ENCODE measurements around the gene PYGO2. TPM values are rescaled to one million over a fixed set of nuclear protein-coding genes. Genes with fewer than 3 reads are reported as not detected.
"Not testable (repeated sequence)": the region's sequence is repeated elsewhere in the genome, so short reads cannot be mapped to it uniquely, and the experiment has no call there.

PYGO2 gene
- total RNA-seq, 2 experiments from 2014 or later = 24.2 to 25.1 TPM

DNA sequence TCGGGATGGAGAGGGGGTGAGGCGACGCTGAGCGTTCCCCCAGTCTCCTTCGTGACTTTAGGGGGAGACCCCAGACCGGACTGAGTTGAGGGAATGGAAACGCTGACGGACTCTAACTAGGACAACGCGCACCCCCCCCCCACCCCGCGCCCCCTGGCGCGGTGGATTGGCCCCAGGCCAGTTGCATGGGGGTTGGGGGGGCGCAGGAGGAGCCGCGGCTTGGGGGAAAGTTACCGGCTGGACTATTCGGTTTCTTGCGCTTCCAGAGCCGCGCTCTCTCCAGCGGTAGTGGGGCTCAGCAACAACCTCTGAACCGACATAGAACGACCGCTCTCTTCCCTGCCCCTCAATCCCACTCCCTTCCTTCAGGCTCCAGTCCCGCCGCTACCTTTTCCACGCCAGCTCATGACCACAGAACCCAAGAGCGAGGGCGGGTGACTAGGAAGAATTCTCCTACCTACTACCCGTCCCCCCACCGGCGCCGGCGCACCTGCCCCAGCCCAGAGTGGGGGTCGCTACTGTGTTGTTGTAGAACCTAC, 41.7 kb upstream of the PYGO2 start:
- Mint-ChIP-seq H3K4me1 (peaks cover 48% of the 10 kb centered on the region), H3K27ac (peak overlapping the region; percentile 90)
- DNase-seq = no peak

DNA sequence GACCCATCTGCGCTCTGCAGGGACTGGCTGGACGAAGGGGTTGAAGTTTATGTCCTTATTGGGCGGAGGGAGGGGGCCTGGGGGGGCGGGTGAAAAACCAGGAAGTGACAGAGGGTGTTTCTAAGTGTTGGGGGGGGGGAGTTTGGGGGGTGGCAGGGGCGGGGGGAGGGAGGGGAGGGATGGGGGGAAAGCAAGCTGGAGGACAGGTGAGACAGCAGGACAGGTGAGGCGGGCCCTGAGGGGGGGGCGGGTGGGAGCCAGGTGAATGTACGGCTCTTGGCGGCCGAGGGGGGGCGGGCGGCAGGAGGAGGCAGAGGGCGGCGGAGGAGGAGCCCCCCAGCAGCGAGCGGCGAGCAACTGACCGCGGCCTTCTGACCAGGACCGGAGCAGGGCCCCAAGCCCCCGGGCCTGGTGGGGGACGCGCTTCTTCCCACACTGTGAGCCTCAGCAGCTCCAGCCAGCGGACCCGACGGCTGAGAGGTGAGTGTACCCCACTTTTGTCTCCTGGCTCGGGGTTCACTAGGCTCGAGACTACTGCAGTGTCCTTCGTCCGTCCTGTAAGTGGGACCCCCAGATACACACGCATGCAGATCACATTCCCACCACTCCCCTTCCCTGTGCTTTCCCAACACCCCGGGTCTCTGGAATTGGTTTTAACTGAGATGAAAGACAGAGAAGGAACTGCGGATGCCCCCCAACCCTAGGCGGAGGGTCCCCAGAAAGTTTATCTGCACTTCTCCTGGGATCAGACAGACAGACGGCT, 41.1 kb upstream of the PYGO2 start, which contains the start of gene ZBTB7B:
Gene ZBTB7B, plus strand, starts transcription at position 339 of the 763 bp plus-strand sequence. CDS start 11,859 bp downstream, outside the sequence.
- Mint-ChIP-seq H3K27me3 (peaks cover 7% of the 10 kb centered on the region), H3K27ac (peak within 1 kb of the TSS; percentile 92), H3K36me3 (peaks cover 6% of the 10 kb centered on the region), H3K4me1 (peaks cover 52% of the 10 kb centered on the region), H3K4me3 (peak within 1 kb of the TSS; percentile 92), H3K9me3 (no peaks in the 10 kb centered on the region)
- no peak for DNase-seq

More for the DNA sequence above, 41.7 kb upstream of the PYGO2 start:
- H3K36me3 Mint-ChIP-seq = peaks cover 6% of the 10 kb centered on the region
- H3K9me3 Mint-ChIP-seq = no peaks in the 10 kb centered on the region
- H3K27me3 Mint-ChIP-seq = peaks cover 3% of the 10 kb centered on the region
- H3K4me3 Mint-ChIP-seq = peak overlapping the region; percentile 86

DNA sequence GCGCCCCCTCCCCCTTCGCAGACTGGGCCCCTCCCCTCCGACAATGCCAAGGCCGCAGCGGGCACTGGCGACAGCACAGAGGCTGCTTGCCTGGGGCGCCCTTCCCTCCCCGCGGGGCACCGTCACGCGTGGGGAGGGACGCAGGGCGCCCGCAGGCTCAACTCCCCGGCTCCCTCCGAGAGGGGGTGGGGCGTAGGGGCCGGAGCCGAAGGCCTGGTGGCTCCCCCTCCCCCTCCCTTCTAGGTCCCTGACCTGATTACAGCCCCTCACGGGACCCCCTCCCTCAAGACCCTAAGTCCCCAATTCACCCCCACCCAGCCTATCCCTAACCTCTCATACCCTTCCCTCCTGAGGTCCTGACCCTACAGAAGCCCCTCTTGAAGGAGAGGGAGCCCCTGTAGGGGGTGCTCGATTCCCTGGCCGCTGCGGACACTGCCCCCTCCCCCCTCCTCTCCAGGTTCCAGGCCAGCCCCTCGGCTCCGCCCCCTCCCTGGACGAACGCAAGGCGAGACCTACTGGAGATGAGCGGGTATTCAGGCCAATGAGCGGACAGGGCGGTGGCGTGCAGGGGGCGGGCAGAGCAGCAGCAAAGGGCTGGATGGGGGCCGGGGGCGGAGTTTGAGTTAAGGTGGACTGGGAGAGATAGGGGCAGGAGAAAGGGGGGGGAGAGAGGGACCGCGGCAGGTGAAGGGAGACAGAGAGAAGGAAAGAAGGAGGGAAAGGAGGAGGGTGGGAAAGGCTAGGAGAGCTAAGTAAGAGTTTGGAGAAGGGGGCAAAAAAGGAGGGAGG, 40.3 kb upstream of the PYGO2 start:
- H3K4me1 Mint-ChIP-seq = peaks cover 56% of the 10 kb centered on the region
- no peaks in the 10 kb centered on the region for H3K9me3 Mint-ChIP-seq
- H3K27me3 Mint-ChIP-seq = peaks cover 12% of the 10 kb centered on the region
- H3K27ac Mint-ChIP-seq = peak overlapping the region; percentile 92
- peak overlapping the region; percentile 92 for H3K4me3 Mint-ChIP-seq
- peaks cover 6% of the 10 kb centered on the region for H3K36me3 Mint-ChIP-seq
- DNase-seq = peak; percentile 98

DNA sequence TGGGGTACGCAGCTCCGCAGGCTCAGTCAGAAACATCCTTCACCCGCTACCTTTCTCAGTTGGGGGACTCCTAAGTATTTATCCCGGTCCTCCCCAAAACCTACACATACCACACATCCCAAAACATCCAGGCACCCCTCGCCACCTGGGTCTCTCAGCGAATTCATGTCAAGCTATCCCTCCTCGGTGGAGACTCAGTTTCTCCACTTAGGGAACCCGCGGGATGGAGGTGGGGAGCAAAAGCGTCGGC, 39.8 kb upstream of the PYGO2 start:
- no peak for DNase-seq
- Mint-ChIP-seq H3K9me3 (no peaks in the 10 kb centered on the region), H3K27me3 (peaks cover 15% of the 10 kb centered on the region), H3K36me3 (peaks cover 5% of the 10 kb centered on the region), H3K27ac (peak overlapping the region; percentile 76), H3K4me1 (peaks cover 51% of the 10 kb centered on the region), H3K4me3 (peak overlapping the region; percentile 74)

DNA sequence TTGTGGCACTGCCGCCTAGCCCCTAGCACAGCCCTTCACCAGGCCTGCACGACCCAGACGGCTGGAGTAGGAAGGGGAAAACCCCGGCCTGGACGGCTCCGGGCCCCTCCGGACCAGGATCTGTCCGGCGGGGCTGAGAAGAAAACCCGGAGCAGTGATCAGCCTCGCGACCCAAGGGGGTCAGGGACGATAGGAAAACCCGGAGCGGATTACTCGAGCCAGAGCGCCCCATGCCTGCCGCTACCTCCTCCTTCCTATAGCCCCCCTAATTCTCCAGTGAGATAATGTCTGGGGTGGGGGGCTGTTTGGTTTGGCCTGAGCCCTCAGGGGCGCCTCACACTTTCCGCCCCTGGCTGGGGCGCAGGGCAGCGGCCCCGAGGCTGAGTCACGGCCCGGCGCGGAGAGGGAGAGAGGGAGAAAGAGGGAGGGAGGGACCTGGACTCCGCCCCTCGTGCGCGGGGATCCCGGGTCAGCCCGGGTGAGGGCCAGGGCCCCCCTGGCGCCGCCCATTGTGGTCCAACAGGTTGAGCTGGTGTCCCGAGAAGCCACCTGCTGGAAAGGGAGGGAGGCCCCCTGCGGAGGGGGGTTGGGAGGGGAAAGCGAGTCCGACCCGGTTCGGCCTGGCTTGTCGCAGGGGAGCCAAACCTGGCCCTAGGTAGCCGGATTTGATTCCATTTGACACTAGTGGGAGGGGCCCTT, 39.3 kb upstream of the PYGO2 start:
- Mint-ChIP-seq H3K4me1 (peaks cover 46% of the 10 kb centered on the region), H3K36me3 (peaks cover 3% of the 10 kb centered on the region), H3K4me3 (peak overlapping the region; percentile 74), H3K27me3 (peaks cover 20% of the 10 kb centered on the region), H3K27ac (peak overlapping the region; percentile 85), H3K9me3 (no peaks in the 10 kb centered on the region)
- DNase-seq = peak; percentile 91

DNA sequence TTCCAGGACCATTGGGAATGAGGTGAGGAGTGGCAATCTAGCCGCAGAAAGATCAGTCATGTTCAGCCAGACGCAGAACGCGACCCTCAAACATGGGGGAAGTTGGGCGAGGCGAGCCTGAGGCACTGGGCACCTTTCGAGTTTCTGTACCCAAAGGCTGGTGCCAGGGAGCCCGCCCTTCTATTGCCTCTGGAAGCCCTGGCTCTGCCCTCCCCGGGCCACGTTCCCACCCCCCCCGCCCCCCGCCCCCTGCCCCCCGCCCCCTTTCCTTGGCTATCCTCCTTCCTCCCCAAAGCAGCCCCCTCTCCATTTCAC, 38.8 kb upstream of the PYGO2 start:
- no peak for DNase-seq
- Mint-ChIP-seq H3K4me1 (peaks cover 41% of the 10 kb centered on the region), H3K36me3 (peaks cover 3% of the 10 kb centered on the region), H3K27ac (peak overlapping the region; percentile 91), H3K27me3 (peaks cover 22% of the 10 kb centered on the region), H3K4me3 (peak overlapping the region; percentile 76), H3K9me3 (no peaks in the 10 kb centered on the region)

DNA sequence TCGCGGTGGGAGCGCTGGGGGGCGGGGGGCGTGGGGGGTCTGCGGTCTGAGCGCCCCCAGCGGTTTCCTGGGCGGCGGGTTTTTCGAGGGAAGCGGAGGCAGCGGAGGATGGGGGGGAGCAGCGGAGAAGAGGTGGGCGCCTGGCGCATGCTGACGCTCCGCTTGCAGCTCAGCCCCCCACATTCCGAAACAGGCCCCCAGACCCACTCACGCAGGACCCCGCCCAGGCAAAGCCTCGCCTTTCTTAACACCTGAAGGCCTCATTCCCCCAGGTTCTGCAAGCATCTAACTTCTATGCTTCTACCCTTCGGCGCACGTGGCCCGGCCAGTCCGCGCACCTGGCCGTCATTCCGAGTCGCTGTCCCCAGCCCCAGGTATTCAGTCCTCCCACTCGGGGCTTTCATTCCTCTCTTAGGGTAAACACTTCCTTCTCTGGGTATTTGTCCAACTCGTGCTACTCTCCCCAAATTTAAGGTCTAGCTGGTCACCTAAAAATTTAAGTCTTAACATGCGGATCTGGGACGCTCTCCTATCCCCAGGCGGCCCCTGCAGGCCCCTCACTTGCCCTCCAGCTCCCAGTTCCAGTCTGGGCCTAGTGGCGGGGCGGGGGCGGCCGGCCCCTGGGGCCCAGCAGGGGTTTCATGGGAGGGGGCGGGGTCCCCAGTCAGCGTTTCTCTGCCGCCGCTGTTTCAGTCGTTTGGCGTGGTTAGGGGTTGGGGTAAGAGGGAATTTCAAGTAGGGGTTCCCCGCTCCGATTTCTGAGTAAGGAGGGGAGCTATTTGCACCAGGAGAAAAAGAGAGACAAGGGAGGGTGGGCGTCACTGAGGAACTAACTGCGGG, 38.2 kb upstream of the PYGO2 start:
- Mint-ChIP-seq H3K9me3 (no peaks in the 10 kb centered on the region), H3K4me3 (peak overlapping the region; percentile 76), H3K27ac (peak overlapping the region; percentile 91), H3K36me3 (peaks cover 3% of the 10 kb centered on the region), H3K27me3 (peaks cover 22% of the 10 kb centered on the region), H3K4me1 (peaks cover 38% of the 10 kb centered on the region)
- peak; percentile 77 for DNase-seq

DNA sequence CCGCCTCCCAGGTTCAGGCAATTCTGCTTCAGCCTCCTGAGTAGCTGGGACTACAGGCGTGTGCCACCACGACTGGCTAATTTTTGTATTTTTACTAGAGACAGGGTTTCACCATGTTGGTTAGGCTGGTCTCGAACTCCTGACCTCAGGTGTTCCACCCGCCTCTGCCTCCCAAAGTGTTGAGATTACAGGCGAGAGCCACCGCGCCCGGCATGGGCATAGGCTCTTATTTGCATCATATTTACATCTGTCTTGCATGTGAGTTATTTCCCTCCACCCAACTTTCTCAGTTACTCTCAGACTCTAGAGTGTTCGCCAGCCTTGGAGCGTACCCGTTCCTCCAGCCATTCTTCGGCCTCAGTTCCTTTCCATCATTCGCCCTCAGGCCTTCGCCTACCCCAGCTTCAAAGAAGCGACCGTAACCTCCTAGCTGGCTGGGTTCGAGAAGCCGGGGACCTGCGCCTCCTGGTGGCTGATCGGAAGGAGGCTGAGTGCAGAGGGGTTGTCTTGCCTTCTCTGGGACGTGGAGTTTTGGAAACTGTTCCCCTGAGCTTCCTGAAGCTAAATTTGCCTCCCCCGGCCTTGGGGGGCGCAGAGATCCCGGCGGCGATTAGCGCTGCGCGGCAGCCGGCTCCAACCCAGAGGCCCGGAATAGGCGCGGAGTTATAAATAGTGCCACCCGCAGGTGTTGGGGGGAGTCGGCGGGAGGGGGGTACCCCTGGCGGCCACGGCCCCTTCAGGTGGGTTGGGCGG, 37.4 kb upstream of the PYGO2 start:
- Mint-ChIP-seq H3K36me3 (peaks cover 3% of the 10 kb centered on the region), H3K4me1 (peaks cover 39% of the 10 kb centered on the region), H3K4me3 (peak overlapping the region; percentile 76), H3K9me3 (no peaks in the 10 kb centered on the region), H3K27ac (peak overlapping the region; percentile 90), H3K27me3 (peaks cover 22% of the 10 kb centered on the region)
- peak; percentile 83 for DNase-seq

DNA sequence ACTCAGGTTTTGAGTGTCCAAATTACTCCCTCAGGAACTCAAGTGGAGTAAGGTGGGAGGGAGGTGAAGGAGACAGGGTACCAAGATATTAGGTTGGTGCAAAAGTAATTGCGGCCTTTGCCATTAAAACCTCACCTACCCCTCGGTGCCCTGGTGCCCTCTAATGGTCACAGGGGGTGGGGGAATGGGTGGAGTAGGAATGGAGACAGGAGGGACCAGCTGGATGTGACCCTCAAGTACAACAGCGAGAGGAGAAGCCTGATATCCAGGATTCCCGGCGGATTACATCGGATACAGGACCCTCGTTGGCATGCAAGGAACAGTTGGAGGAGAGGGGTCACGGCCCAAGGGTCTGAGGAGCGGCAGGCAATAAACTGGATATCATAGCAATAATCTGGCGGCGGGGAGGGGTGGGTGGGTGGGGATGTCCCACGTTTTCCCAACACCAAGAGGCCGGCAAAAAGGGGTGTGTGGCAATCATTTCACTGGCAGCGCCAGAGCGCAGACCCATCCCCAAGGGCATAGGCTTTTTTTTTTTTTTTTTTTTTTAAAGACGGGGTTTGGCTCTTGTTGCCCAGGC, 36.7 kb upstream of the PYGO2 start:
- H3K27ac Mint-ChIP-seq = peak overlapping the region; percentile 56
- no peak for DNase-seq
- peaks cover 36% of the 10 kb centered on the region for H3K4me1 Mint-ChIP-seq
- peak overlapping the region; percentile 76 for H3K4me3 Mint-ChIP-seq
- no peaks in the 10 kb centered on the region for H3K9me3 Mint-ChIP-seq
- no peaks in the 10 kb centered on the region for H3K36me3 Mint-ChIP-seq
- H3K27me3 Mint-ChIP-seq = peaks cover 20% of the 10 kb centered on the region

DNA sequence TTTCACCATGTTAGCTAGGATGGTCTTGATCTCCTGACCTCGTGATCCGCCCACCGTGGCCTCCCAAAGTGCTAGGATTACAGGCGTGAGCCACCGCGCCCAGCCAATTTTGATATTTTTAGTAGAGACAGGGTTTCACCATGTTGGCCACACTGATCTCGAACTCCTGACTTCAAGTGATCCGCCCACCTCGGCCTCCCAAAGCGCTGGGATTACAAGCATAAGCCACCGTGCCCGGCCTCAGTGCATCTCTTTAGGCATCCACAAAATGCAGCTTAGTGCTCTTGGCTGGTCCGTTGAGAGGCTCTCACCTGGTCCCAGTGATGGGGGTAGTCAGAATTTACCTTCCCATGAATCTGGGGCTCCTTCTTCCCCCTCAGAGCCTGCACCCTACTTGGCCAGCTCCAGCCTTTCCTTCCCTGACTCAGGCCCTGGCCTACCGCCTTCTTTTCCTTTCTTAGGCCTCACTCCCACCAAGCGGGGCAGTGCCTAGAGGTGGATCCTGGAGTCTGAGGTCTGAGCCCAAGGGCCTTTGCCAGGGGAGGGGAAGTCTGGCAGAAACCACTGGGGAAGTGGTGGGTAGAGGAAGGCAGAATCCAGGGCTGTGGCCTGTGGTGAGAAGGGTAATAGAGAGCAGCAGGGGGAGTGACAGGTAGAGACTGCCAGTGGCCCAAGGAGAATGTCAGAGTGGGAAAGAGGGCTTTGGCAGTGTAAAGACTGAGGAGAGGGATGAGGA, 35.6 kb upstream of the PYGO2 start:
- Mint-ChIP-seq H3K4me1 (peaks cover 42% of the 10 kb centered on the region), H3K27ac (no peak overlapping the region), H3K4me3 (no peak overlapping the region), H3K27me3 (peaks cover 20% of the 10 kb centered on the region), H3K36me3 (peaks cover 3% of the 10 kb centered on the region), H3K9me3 (no peaks in the 10 kb centered on the region)
- no peak for DNase-seq

DNA sequence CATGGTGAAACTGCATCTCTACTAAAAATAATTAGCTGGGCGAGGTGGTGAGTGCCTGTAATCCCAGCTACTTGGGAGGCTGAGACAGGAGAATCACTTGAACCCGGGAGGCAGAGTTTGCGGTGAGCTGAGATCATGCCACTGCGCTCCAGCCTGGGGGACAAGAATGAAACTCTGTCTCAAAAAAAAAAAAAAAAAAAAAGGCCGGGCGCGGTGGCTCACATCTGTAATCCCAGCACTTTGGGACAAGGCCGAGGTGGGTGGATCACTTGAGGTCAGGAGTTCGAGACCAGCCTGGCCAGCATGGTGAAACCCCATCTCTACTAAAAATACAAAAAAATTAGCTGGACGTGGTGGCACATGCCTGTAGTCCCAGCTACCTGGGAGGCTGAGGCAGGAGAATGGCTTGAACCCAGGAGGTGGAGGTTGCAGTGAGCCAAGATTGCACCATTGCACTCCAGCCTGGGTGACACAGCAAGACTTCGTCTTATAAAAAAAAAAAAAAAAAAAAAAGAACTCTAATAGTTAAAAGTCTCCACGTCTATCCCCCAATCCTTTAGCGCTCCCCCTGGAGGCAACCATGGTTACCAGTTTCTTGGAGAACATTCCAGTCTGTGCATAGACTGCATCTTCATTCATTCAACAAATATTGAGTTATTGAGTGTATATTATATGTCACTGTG, 33.9 kb upstream of the PYGO2 start:
- not testable (repeated sequence) for DNase-seq, H3K36me3 Mint-ChIP-seq, H3K27ac Mint-ChIP-seq, H3K4me3 Mint-ChIP-seq, H3K9me3 Mint-ChIP-seq
- Mint-ChIP-seq H3K4me1 (peaks cover 39% of the 10 kb centered on the region), H3K27me3 (peaks cover 20% of the 10 kb centered on the region)

DNA sequence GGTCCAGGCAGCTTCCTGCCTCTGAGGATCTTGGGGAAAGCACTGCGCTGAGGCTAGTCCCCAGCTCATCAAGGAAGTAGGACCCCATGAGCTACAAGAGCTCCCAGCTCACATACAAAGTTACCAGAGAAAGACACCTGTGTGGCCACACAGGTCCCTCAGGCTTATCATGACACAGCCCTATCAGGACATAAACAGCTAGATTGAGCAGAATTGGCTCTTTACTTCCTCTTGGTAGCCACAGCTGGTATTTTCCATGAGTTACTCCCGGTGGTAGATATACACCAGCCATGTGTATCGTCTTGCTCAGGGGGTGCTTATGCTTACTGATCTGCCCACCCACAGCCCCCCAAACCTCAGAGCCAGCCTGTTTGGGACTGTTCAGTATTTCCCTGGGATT, 33.0 kb upstream of the PYGO2 start:
- no peak overlapping the region for H3K4me3 Mint-ChIP-seq
- DNase-seq = no peak
- H3K9me3 Mint-ChIP-seq = no peaks in the 10 kb centered on the region
- H3K36me3 Mint-ChIP-seq = peaks cover 5% of the 10 kb centered on the region
- no peak overlapping the region for H3K27ac Mint-ChIP-seq
- peaks cover 20% of the 10 kb centered on the region for H3K27me3 Mint-ChIP-seq
- H3K4me1 Mint-ChIP-seq = peaks cover 33% of the 10 kb centered on the region

DNA sequence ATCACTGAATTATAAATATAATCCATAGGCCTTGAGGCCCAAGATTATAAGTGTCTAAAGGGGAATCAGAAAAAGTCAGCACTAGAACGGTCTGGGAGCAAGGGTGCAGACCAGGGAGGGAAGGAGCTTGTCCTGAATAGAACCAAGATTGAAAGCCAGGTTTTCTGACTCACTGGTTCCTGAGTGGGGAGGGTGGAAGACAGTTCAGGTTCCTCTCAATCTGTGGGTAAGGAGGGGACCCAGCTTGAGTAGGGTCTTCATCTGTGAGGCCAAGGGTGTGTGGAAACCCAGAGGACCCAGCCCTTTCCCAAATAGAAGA, 32.6 kb upstream of the PYGO2 start:
- Mint-ChIP-seq H3K4me3 (no peak overlapping the region), H3K27me3 (peaks cover 20% of the 10 kb centered on the region), H3K9me3 (no peaks in the 10 kb centered on the region), H3K4me1 (peaks cover 34% of the 10 kb centered on the region), H3K27ac (no peak overlapping the region), H3K36me3 (peaks cover 5% of the 10 kb centered on the region)
- DNase-seq = no peak
